HT-29 (cell line): Measurements from ENCODE around the gene TERT. TPM values are rescaled to one million over a fixed set of nuclear protein-coding genes. Genes with fewer than 3 reads are reported as not detected.
A peak's percentile ranks its signal among the peaks of the same experiment; 100 is the strongest.

Experiments
- DNase-seq: peaks from one replicate; pipeline ENCODE4 v3.0.0-alpha.2; 2015; ENCODE audit warnings: low spot score
- total RNA-seq: library from RNA; depleted of rRNA; stranded (reverse); fragments of >200 nt; shearing (Covaris generic); gene quantifications from 2 replicates; pipeline ENCODE4 v1.2.3, GENCODE V29; 2014

TERT gene
- total RNA-seq, 1 experiment from 2014 or later, result 4.9 TPM

DNA sequence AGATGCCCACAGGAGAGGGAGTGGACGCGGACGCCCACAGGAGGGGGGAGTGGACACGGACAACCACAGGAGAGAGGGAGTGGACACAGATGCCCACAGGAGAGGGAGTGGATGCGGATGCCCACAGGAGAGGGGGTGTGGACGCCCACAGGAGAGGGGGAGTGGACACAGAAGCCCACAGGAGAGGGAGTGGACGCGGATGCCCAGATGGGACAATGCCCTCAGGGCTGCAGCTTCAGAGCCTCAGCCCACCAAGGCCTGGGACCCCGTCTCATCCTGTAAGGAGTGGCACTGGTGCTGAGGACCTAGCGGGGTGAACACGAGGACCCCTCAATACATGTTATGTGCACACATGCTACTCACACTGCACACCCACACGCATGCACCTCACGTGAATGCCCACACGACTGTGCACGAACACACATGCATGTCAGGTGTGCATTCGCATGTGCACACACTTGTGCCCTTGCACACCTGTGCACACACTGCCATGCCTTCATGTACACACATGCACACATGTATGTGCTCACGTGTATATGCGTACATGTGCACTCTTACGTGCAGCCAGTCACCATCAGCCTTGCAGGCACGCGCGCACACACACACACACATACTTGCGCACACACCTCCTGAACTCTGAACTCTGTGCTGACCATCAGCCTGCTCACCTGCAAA lies 34.9 kb downstream of the TERT start:
- no peak for DNase-seq

GRCh38 chr5:1257841-1258240 lies 37.0 kb downstream of the TERT start:
- no peak for DNase-seq

DNA sequence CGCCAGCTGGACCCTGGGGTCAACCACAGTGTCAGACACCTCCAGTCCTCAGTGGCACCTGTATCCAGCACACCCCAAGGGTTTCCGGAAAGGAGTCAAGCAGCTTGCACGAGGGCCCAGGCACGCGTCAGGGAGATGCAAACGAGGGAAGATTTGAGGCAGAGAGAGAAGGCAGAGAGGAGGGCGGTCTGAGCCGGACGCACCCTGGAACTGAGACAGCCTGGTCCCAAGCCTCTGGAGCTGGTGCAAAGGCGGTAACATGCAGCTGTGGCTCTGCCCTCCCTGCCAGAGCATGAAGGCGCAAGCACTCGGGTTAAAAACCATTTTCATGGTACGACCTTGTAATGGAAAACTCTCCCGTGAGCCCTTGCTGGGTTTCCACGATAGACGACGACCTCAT lies 37.5 kb downstream of the TERT start:
- DNase-seq, result no peak

GRCh38 chr5:1256776-1257175 lies 38.1 kb downstream of the TERT start:
- no peak for DNase-seq

GRCh38 chr5:1255081-1255561 lies 39.7 kb downstream of the TERT start:
- no peak for DNase-seq

DNA sequence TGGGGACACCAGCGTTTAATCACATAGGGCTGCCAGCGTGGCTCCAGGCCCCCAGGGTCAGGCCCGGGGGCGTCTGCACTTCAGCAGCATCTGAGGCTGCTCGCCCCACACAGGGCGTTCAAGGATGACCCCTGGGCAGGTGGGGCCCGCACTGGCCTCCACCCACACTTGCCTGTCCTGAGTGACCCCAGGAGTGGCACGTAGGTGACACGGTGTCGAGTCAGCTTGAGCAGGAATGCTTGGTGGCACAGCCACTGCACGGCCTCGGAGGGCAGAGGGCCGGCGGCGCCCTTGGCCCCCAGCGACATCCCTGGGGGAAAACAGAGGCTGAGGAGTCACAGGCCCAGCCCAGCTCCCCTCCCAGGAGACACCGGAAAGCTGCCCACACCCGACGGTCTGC lies 40.7 kb downstream of the TERT start:
- DNase-seq, result no peak

- no peak for DNase-seq
These were observed 41.3 kb downstream of the TERT start for GRCh38 chr5:1253456-1254105.

DNA sequence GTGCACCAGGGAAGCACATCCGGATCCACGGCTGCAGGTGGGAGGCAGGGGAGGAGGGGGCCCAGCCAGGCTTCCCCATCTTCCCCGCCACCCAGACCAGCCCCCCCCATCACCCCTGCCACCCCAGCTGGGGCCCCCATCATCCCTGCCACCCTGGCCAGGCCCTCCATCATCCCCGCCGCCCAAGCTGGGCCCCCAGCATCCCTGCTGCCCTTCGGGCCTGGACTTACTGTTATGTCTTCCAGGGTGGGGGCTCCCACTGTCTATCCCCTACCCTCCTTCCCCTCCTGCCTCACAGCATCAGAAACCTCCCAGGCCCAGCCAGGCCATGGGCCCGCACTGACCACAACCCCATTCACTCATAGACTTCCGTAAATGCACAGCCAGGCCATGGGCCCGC lies 42.2 kb downstream of the TERT start:
- no peak for DNase-seq

- no peak for DNase-seq
These were observed 42.9 kb downstream of the TERT start for GRCh38 chr5:1251678-1252580.

- no peak for DNase-seq
These were observed 45.2 kb downstream of the TERT start for GRCh38 chr5:1249366-1250280.

DNA sequence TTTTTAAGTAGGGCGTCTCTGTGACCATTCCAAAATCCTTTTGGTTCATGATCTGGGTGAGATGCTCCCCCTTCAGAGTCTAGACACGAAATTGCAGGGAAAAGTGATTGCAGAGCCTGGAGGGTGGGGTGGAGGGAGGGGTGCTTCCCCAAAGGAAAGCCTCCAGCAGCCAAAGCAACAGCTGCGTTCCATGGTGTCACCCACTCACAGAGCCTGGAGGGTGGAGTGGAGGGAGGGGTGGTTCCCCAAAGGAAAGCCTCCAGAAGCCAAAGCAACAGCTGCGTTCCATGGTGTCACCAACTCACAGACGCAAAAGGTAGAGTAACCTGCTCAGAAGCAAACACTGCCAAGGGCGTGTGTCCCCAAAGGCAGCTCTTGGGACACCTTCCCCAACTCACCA lies 47.1 kb downstream of the TERT start:
- no peak for DNase-seq

GRCh38 chr5:1246711-1247431 lies 48.0 kb downstream of the TERT start:
- DNase-seq, result peak; percentile 63

- DNase-seq, result no peak
These were observed 48.8 kb downstream of the TERT start for GRCh38 chr5:1245905-1246576.

- DNase-seq, result peak; percentile 48
These were observed 49.9 kb downstream of the TERT start for GRCh38 chr5:1244976-1245375.

GRCh38 chr5:1244255-1244654 lies 50.6 kb downstream of the TERT start:
- no peak for DNase-seq

DNA sequence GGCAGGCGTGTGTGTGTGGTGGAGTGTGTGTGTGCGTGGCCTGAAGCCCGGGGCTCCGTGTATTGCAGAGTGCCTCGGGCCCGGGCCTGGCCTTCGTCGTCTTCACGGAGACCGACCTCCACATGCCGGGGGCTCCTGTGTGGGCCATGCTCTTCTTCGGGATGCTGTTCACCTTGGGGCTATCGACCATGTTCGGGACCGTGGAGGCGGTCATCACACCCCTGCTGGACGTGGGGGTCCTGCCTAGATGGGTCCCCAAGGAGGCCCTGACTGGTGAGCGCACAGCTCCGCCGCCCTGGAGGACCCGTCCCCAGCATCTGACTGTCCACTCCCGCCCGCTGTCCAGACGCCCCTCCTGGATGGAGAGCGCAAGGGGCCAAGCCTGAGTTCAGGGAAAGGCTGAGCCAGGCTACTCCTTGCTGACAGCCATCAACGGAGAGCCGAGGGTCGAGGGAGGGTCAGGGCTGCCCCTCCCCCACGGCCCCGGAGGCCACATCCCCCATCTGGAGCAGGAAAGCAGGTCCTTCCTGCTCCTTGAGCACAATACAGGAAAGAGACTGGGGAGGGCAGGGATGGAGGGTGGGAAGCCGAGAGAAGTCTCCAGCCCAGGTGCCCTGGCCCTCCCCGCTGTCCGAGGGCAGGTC lies 51.3 kb downstream of the TERT start:
- DNase-seq, result no peak

- DNase-seq, result no peak
These were observed 52.0 kb downstream of the TERT start for GRCh38 chr5:1242733-1243486.

DNA sequence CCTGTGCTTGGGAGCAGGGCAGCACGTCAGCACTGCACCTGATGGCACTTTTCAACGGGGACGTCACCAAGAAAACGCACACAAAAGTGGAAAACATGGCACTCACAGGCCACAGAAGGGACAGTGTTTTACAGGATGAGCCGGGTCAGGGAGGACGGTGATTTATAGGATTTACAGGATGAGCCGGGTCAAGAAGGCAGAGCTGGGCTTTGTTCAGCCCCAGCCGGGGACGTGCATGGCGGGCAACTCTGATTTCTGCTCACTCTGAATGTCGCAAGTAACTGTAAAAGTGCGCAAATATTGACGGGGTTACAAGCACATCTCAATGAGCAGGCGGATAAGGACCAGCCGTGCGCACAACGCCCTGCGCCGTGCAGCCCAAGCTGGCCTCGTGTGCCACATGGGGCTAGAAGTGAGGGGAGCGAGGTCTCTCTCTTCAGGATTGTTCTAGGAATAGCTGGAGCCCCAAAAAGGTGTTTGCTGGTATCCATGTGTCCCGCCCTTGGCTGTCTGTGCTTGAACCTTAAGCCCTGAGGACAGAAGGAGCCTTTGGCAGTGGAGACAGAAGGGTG lies 53.3 kb downstream of the TERT start:
- DNase-seq, result no peak
